ENCODE results near the gene GLOD4.

GLOD4 gene

GRCh38 chr17:784143-784542 is 2.1 kb upstream of the GLOD4 start:
- H3K36me3 ChIP-seq: peaks cover 3% of the 10 kb centered on the region
- no peak for DNase-seq
- H3K4me3 ChIP-seq (ENCODE audit: low read depth, low read length): no peak overlapping the region
- H3K4me1 ChIP-seq: no peaks in the 10 kb centered on the region
- H3K27me3 ChIP-seq: no peaks in the 10 kb centered on the region
- TF ChIP-seq CTCF (IDR thresholded peaks at IDR 0.05; ENCODE audit: low read depth, low read length): no peak
- H3K9me3 ChIP-seq: no peaks in the 10 kb centered on the region

- no peak for DNase-seq
- no peaks in the 10 kb centered on the region for H3K4me1 ChIP-seq
- H3K4me3 ChIP-seq (ENCODE audit: low read depth, low read length): no peak overlapping the region
- no peaks in the 10 kb centered on the region for H3K9me3 ChIP-seq
- no peak for TF ChIP-seq CTCF (IDR thresholded peaks at IDR 0.05; ENCODE audit: low read depth, low read length)
- H3K27me3 ChIP-seq: no peaks in the 10 kb centered on the region
- H3K36me3 ChIP-seq: peaks cover 3% of the 10 kb centered on the region
Observed at GRCh38 chr17:778096-778495, 4.0 kb downstream of the GLOD4 start.

GRCh38 chr17:774313-774584 is 7.8 kb downstream of the GLOD4 start:
- no peaks in the 10 kb centered on the region; the same call in 1 of the 2 replicates for H3K36me3 ChIP-seq

GRCh38 chr17:773467-774312 is 8.4 kb downstream of the GLOD4 start:
- Histone ChIP-seq H3K9me3 (no peaks in the 10 kb centered on the region), H3K4me3 (ENCODE audit: low read depth, low read length) (no peak overlapping the region), H3K27me3 (no peaks in the 10 kb centered on the region), H3K4me1 (no peaks in the 10 kb centered on the region), H3K36me3 (no peaks in the 10 kb centered on the region; the same call in 1 of the 2 replicates)
- DNase-seq: no peak
- no peak for TF ChIP-seq CTCF (IDR thresholded peaks at IDR 0.05; ENCODE audit: low read depth, low read length)

More at GRCh38 chr17:774313-774584, 7.8 kb downstream of the GLOD4 start:
- Histone ChIP-seq H3K4me3 (ENCODE audit: low read depth, low read length) (no peak overlapping the region), H3K27me3 (no peaks in the 10 kb centered on the region), H3K9me3 (no peaks in the 10 kb centered on the region), H3K4me1 (no peaks in the 10 kb centered on the region)
- DNase-seq: no peak
- TF ChIP-seq CTCF (IDR thresholded peaks at IDR 0.05; ENCODE audit: low read depth, low read length): no peak

GRCh38 chr17:773016-773415 is 9.1 kb downstream of the GLOD4 start:
- H3K4me1 ChIP-seq: no peaks in the 10 kb centered on the region
- H3K36me3 ChIP-seq: no peaks in the 10 kb centered on the region; the same call in 1 of the 2 replicates
- TF ChIP-seq CTCF (IDR thresholded peaks at IDR 0.05; ENCODE audit: low read depth, low read length): no peak
- no peaks in the 10 kb centered on the region for H3K27me3 ChIP-seq
- no peaks in the 10 kb centered on the region for H3K9me3 ChIP-seq
- no peak for DNase-seq
- H3K4me3 ChIP-seq (ENCODE audit: low read depth, low read length): no peak overlapping the region

GRCh38 chr17:767076-767475 is 15.0 kb downstream of the GLOD4 start:
- no peaks in the 10 kb centered on the region for H3K4me1 ChIP-seq
- TF ChIP-seq CTCF (IDR thresholded peaks at IDR 0.05; ENCODE audit: low read depth, low read length): no peak
- H3K4me3 ChIP-seq (ENCODE audit: low read depth, low read length): no peak overlapping the region
- H3K36me3 ChIP-seq: no peaks in the 10 kb centered on the region; the same call in none of the 2 replicates
- no peaks in the 10 kb centered on the region for H3K9me3 ChIP-seq
- no peak for DNase-seq
- H3K27me3 ChIP-seq: no peaks in the 10 kb centered on the region
